Measurements from ENCODE around the gene LAMTOR2. TPM values are rescaled to one million over a fixed set of nuclear protein-coding genes. Genes with fewer than 3 reads are reported as not detected.

The LAMTOR2 gene
- total RNA-seq, 1 experiment from 2014 or later: 52.0 TPM

- POLR2A ChIA-PET (ENCODE audit: low non-redundant PET): no interaction called here
- BruUV-seq (replicated peaks): no TSS peak
- H3K9me3 ChIP-seq (ENCODE audit: low read depth, low read length, poor library complexity, severe bottlenecking): no peaks in the 10 kb centered on the region
Measured at GRCh38 chr1:156090138-156090839, 35.7 kb downstream of the LAMTOR2 start.

GRCh38 chr1:156090840-156091188 is 36.2 kb downstream of the LAMTOR2 start:
- no peak overlapping the region for H3K4me3 ChIP-seq (ENCODE audit: low read depth, low read length, poor library complexity, severe bottlenecking)

More at GRCh38 chr1:156090138-156090839, 35.7 kb downstream of the LAMTOR2 start:
- no peaks in the 10 kb centered on the region for H3K36me3 ChIP-seq (ENCODE audit: insufficient read depth, low read length, poor library complexity, severe bottlenecking)
- no peak for TF ChIP-seq EZH2 (IDR thresholded peaks at IDR 0.05; ENCODE audit: borderline replicate concordance, low read depth, low read length, poor library complexity, severe bottlenecking)
- TF ChIP-seq CTCF (conservative IDR thresholded peaks at IDR 0.05; ENCODE audit: low read depth, low read length): no peak
- no peak overlapping the region for H3K4me3 ChIP-seq (ENCODE audit: low read depth, low read length, poor library complexity, severe bottlenecking)
- intact Hi-C loops (cut with micrococcal nuclease; ENCODE audit: unreplicated experiment): loop anchor here (1.0 to 5.0 kb wide), 3 partner anchors 40 to 135 kb away; partner anchors contain the start of gene PMF1
- DNase-seq (ENCODE audit: low spot score): no peak
- CTCF ChIA-PET: interaction anchor here (1.0 to 2.3 kb wide), 3 partner anchors 40 to 135 kb away, joined by 3 to 11 read pairs (median 9); no protein-coding TSS in a partner anchor
- H3K27me3 ChIP-seq (replicated peaks; ENCODE audit: insufficient read depth, low read depth, low read length, poor library complexity): no peaks in the 10 kb centered on the region
- H3K27ac ChIP-seq (ENCODE audit: low read depth, low read length, poor library complexity, severe bottlenecking): peak overlapping the region; percentile 41
- H3K4me1 ChIP-seq (ENCODE audit: insufficient read depth, low read length, poor library complexity, severe bottlenecking): peaks cover 16% of the 10 kb centered on the region

GRCh38 chr1:156091610-156092009 is 37.0 kb downstream of the LAMTOR2 start:
- Histone ChIP-seq H3K27ac (ENCODE audit: low read depth, low read length, poor library complexity, severe bottlenecking) (no peak overlapping the region), H3K4me3 (ENCODE audit: low read depth, low read length, poor library complexity, severe bottlenecking) (no peak overlapping the region), H3K36me3 (ENCODE audit: insufficient read depth, low read length, poor library complexity, severe bottlenecking) (no peaks in the 10 kb centered on the region), H3K27me3 (replicated peaks; ENCODE audit: insufficient read depth, low read depth, low read length, poor library complexity) (no peaks in the 10 kb centered on the region), H3K9me3 (ENCODE audit: low read depth, low read length, poor library complexity, severe bottlenecking) (no peaks in the 10 kb centered on the region), H3K4me1 (ENCODE audit: insufficient read depth, low read length, poor library complexity, severe bottlenecking) (peaks cover 17% of the 10 kb centered on the region)
- ChIA-PET CTCF (interaction anchor here (0.5 to 2.3 kb wide), 3 partner anchors 38 to 268 kb away, joined by 4 to 11 read pairs (median 9); no protein-coding TSS in a partner anchor), POLR2A (ENCODE audit: low non-redundant PET) (no interaction called here)
- intact Hi-C loops (cut with micrococcal nuclease; ENCODE audit: unreplicated experiment): loop anchor here (5.0 kb wide), 1 partner anchor 121 kb away; the partner anchor contains the start of gene PMF1
- no peak for TF ChIP-seq CTCF (conservative IDR thresholded peaks at IDR 0.05; ENCODE audit: low read depth, low read length)
- TF ChIP-seq EZH2 (IDR thresholded peaks at IDR 0.05; ENCODE audit: borderline replicate concordance, low read depth, low read length, poor library complexity, severe bottlenecking): no peak
- BruUV-seq (replicated peaks): no TSS peak
- DNase-seq (ENCODE audit: low spot score): no peak

More at GRCh38 chr1:156090840-156091188, 36.2 kb downstream of the LAMTOR2 start:
- no peak overlapping the region for H3K27ac ChIP-seq (ENCODE audit: low read depth, low read length, poor library complexity, severe bottlenecking)
- H3K36me3 ChIP-seq (ENCODE audit: insufficient read depth, low read length, poor library complexity, severe bottlenecking): no peaks in the 10 kb centered on the region
- DNase-seq (ENCODE audit: low spot score): peak; percentile 87
- CTCF ChIA-PET: interaction anchor here (1.0 to 2.3 kb wide), 2 partner anchors 39 to 134 kb away, joined by 9 to 11 read pairs; no protein-coding TSS in a partner anchor
- TF ChIP-seq CTCF (conservative IDR thresholded peaks at IDR 0.05; ENCODE audit: low read depth, low read length) (peak; percentile 86), EZH2 (IDR thresholded peaks at IDR 0.05; ENCODE audit: borderline replicate concordance, low read depth, low read length, poor library complexity, severe bottlenecking) (no peak)
- no peaks in the 10 kb centered on the region for H3K9me3 ChIP-seq (ENCODE audit: low read depth, low read length, poor library complexity, severe bottlenecking)
- H3K4me1 ChIP-seq (ENCODE audit: insufficient read depth, low read length, poor library complexity, severe bottlenecking): peaks cover 16% of the 10 kb centered on the region
- no peaks in the 10 kb centered on the region for H3K27me3 ChIP-seq (replicated peaks; ENCODE audit: insufficient read depth, low read depth, low read length, poor library complexity)
- intact Hi-C loops (cut with micrococcal nuclease; ENCODE audit: unreplicated experiment): loop anchor here (1.0 to 5.0 kb wide), 3 partner anchors 39 to 134 kb away; partner anchors contain the start of gene PMF1
- BruUV-seq (replicated peaks): no TSS peak
- POLR2A ChIA-PET (ENCODE audit: low non-redundant PET): no interaction called here

Measured in A673 (cell line).